Tibial nerve (tissue), 3 donors: Measurements from ENCODE around the gene HSPA13.

Experiments
- POLR2A ChIP-seq, 2 donors: fragments of 450-650 bp; IDR thresholded peaks; one replicate each; pipeline ENCODE4 v1.6.1; 2017; ENCODE audit warnings: antibody characterized with exemption in 2 of 2, mild to moderate bottlenecking in 2 of 2, moderate library complexity in 2 of 2
- TF ChIP-seq, protein P1 (sequence below), 5 experiments: fragments of 200-600 bp in 3 of 5; fragments of 450-650 bp in 2 of 5; sonication (generic) in 3 of 5; IDR thresholded peaks; one replicate each; pipeline ENCODE4 v1.5.1; 2016 to 2019; ENCODE audit warnings: antibody characterized with exemption in 5 of 5, mild to moderate bottlenecking in 3 of 5, moderate library complexity in 2 of 5

DNA sequence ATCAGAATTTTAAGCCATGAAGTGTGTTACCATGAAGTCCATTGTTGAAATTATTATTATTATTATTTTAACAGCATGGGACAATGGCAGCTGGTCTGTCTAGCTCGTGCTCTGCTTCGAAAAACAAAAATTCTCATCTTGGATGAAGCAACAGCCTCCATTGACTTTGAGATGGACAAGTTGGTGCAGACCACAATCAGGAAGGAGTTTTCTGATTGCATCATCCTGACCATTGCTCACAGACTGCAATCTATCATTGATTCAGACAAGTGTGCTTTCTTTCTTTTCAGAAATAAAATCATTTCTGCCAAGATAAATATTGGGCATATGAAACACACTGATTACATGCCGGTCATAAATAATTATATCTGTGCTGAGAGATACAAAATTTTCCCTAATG lies 21.0 kb downstream of the HSPA13 start:
- TF ChIP-seq, protein P1, sequence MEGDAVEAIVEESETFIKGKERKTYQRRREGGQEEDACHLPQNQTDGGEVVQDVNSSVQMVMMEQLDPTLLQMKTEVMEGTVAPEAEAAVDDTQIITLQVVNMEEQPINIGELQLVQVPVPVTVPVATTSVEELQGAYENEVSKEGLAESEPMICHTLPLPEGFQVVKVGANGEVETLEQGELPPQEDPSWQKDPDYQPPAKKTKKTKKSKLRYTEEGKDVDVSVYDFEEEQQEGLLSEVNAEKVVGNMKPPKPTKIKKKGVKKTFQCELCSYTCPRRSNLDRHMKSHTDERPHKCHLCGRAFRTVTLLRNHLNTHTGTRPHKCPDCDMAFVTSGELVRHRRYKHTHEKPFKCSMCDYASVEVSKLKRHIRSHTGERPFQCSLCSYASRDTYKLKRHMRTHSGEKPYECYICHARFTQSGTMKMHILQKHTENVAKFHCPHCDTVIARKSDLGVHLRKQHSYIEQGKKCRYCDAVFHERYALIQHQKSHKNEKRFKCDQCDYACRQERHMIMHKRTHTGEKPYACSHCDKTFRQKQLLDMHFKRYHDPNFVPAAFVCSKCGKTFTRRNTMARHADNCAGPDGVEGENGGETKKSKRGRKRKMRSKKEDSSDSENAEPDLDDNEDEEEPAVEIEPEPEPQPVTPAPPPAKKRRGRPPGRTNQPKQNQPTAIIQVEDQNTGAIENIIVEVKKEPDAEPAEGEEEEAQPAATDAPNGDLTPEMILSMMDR (IDR thresholded peaks at IDR 0.05), result no peak
- TF ChIP-seq POLR2A (IDR thresholded peaks at IDR 0.05), result no peak
